Activated CD4-positive, CD25-positive, alpha-beta regulatory T cell treated with anti-CD3 and anti-CD28 coated beads, Interleukin-2, amount 50 U/mL, for 16 hours (primary cell): ENCODE measurements around the gene RNF168.
"Not testable (repeated sequence)": the region's sequence is repeated elsewhere in the genome, so short reads cannot be mapped to it uniquely, and the experiment has no call there.

Experiments
- DNase-seq: peaks from one replicate; pipeline ENCODE4 v3.0.0-alpha.2; 2020; ENCODE audit warnings: low read depth, low spot score

RNF168 gene

DNA sequence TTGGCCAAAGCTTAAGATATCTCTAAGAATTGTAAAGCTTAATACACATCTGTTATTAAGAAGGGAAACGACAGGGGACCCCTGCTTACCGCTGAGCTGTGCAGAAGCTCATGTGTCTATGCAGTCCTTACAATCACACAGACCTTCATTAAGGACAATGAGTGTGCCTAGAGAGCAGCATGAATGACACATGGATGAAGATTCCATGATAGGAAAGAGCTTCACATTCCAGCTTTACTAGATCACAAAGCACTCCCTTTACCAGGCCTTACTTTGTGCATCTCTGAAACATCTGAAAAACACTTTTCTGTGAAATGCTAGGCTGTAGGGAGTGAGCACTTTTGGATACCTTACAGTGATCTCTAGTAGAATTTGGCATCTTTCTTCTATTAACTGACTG is 32.0 kb downstream of the RNF168 start:
- DNase-seq, result no peak

DNA sequence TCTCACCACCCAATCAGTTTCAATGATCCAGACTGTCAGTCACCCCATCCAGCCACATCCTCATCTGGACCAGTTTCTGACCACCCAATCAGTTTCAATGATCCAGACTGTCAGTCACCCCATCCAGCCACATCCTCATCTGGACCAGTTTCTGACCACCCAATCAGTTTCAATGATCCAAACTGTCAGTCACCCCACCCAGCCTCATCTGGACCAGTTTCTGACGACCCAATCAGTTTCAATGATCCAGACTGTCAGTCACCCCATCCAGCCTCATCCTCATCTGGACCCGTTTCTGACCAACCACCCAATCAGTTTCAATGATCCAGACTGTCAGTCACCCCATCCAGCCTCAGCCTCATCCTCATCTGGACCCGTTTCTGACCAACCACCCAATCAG is 33.4 kb downstream of the RNF168 start:
- DNase-seq, result not testable (repeated sequence)

DNA sequence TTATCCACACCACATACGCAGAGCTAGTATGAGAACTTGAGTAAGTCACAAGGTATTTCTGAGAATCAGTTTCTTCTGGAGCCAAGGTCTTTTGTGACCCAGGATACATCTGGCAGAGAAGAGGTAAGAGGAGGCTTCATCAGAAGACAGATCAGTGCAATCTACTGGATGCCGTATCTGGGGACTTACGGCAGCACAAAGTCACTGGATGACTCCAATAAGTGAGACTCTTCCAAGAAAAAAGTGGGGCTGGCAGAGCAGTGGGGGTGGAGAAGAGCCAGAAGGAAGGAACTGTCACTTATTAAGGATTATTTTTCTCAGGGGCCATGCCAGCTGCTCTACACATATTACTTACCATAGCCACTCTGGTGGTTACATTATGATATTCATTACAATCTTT is 39.8 kb downstream of the RNF168 start:
- DNase-seq, result no peak

DNA sequence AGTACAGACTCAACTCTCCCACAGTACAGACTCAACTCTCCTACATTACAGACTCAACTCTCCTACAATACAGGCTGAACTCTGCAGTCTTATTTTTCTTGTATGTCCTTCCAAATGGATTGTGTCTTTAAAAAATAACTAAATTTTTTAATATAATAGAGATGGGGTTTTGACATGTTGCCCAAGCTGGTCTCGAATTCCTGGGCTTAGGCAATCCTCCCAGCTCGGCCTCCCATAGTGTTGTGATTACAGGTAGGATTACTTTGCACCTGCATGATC is 40.2 kb downstream of the RNF168 start:
- no peak for DNase-seq

DNA sequence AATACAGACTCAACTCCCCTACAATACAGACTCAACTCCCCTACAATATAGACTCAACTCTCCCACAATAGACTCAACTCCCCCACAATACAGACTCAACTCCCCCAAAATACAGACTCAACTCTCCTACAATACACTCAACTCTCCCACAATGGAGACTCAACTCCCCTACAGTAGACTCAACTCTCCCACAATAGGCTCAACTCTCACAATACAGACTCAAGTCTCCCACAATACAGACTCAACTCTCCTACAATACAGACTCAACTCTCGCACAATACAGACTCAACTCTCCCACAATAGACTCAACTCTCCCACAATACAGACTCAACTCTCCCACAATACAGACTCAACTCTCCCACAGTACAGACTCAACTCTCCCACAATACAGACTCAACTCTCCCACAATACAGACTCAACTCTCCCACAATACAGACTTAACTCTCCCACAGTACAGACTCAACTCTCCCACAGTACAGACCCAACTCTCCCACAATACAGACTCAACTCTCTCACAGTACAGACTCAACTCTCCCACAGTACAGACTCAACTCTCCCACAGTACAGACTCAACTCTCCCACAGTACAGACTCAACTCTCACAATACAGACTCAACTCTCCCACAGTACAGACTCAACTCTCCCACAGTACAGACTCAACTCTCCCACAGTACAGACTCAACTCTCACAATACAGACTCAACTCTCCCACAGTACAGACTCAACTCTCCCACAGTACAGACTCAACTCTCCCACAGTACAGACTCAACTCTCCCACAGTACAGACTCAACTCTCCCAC is 40.7 kb downstream of the RNF168 start:
- not testable (repeated sequence) for DNase-seq

DNA sequence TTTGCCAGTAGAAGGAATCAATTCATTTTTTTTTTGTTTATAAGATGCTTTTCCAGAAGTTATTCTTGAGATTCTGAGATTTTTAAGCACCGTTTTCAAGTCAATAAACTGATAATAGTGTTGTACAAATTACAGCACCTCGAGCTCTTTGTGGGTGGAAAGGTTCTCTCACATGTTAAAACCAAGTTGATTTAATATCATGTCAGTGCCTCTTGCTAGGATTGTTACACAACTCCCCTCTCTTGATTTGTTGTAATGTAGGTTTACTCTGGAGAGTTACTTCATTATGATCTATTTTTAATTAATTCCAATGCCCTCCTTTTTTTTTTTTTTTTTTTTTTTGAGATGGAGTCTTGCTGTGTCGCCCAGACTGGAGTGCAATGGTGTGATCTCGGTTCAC is 45.5 kb downstream of the RNF168 start:
- DNase-seq, result no peak

DNA sequence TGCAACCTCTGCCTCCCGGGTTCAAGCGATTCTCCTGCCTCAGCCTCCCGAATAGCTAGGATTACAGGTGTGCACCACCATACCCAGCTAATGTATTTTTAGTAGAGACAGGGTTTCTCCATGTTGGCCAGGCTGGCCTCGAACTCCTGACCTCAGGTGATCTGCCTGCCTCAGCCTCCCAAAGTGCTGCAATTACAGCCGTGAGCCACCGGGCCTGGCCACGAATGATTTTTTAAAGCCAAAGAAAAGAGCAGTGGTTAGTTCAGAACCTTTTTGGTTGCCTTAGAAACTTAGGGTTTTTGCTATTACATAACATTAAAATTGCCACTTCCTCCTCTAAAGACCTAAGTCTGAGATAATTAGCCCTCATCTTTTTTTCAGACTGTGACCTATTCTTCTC is 46.1 kb downstream of the RNF168 start:
- DNase-seq, result not testable (repeated sequence)

DNA sequence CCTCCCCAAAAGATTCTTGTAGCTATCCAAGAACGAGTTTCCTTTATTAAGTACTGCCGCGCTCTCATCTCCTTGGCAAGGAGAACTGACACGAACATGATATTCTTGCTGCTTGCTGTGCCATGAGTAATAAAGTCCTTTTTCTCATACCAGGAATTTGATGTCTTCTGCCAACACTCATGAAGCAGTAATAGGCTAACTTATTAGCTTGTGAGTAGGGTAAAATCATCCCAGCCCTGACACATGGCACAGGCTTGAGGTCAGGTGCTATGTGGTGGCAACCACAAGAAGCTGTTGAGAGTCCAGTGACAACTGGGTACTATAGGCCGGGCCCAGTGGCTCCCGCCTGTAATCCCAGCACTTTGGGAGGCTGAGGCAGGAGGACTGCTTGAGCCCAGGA is 48.6 kb downstream of the RNF168 start:
- DNase-seq, result no peak

DNA sequence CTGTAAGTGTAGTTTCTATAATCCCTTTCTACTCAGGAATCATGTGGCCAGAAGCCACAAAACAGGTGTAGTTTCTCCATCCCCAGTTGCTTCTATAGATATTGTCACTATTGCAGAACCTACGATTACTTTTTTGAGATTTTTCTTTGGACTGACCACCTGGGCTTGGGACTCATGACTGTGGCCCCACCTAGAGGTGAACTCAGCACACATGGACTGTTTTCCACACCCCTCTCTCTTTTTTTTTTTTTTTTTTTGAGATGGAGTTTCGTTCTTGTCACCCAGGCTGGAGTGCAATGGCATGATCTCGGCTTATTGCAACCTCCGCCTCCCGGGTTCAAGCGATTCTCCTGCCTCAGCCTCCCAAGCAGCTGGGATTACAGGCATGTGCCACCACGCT is 58.2 kb downstream of the RNF168 start:
- DNase-seq, result not testable (repeated sequence)

DNA sequence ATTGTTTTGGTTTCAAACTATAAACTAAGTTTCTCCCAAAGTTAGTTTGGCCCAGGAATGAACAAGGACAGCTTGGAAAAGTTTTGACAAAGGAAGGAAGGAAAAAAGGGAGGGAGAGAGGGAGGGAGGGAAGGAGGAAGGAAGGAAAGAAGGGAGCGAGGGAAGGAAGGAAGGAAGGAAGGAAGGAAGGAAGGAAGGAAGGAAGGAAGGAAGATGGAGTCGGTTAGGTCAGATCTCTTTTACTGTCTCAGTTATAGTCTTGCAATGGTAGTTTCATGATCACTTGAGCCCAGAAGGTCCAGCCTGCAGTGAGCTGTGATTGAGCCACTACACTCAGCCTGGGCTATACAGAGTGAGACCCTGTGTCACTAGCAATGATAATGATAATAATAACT is 59.1 kb downstream of the RNF168 start:
- no peak for DNase-seq

DNA sequence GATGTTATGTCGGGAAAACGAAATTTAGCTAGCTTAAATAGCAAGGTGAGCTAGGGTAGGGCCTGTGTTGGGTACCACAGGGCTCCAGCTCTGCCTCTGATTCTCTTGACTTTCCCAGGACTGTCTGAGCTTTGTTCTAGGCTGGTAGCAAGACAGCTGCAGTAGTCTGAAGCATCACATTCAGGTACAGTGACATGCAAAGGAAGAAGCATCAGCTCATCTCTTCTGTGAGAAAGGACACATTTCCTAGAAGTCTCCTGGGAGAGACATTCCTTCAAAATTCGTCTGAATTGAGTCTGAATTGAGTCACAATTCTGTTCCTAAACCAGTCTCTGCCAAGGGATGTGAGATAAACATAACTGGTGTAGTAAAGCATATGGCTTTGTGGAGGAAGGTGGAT is 62.9 kb downstream of the RNF168 start:
- no peak for DNase-seq

DNA sequence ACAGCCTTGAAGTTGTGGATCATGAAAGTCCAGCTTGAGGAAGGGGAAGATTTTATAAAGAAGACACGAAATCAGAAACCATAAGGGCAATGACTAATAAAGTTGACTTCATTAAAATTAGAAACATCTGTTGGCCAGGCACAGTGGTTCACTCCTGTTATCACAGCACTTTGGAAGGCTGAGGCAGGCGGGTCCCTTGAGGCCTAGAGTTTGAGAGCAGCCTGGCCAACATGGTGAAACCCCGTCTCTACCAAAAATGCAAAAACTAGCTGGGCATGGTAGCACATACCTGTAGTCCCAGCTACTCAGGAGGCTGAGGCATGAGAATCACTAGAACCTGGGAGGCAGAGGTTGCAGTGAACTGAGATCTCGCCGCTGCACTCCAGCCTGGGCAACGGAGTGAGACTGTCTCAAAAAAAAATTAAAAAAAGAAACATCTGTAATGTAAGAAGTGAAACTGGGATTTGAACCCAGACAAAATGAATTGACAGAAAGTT is 63.5 kb downstream of the RNF168 start:
- DNase-seq, result no peak

DNA sequence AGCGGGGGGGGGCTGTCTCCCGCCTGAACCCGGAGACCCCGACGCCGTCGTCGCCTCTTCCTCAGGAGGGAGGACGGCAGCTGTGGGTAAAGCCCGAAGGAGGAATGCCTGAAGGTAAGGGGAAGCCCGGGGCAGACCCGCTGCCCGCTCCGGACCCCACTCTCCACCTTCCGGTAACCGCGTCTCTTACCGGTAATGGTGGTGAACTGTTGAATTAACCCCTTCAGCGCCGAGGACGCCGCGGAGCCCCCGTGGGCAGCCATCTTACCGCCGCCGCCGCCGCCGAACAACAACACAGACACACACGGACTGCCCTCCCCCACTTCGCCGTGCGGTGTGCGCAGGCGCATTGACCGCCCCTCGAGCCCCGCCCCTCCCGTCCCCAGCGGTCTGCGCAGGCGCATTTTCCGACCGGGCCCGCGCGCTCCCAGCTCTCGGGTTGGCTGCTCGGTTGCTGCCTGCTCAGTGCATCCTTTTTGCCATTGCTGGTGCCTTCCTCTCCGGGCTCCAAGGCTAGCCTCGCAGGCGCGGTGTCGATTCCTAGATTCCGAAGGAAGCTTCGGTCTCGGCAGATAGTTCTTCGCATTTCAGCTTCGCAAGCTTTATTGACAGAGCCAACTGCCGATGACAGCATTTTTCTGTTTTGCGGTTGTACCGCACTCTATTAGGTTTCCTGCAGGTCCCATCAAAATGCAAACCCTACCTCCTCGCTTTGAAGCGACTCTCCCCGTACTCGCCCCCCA is 71.3 kb downstream of the RNF168 start, which contains the start of gene UBXN7:
Gene UBXN7 (minus strand): TSS at position 291 of the 743 bp plus-strand sequence. CDS start 28 bp downstream, at position 263.
- peak; percentile 94 for DNase-seq

DNA sequence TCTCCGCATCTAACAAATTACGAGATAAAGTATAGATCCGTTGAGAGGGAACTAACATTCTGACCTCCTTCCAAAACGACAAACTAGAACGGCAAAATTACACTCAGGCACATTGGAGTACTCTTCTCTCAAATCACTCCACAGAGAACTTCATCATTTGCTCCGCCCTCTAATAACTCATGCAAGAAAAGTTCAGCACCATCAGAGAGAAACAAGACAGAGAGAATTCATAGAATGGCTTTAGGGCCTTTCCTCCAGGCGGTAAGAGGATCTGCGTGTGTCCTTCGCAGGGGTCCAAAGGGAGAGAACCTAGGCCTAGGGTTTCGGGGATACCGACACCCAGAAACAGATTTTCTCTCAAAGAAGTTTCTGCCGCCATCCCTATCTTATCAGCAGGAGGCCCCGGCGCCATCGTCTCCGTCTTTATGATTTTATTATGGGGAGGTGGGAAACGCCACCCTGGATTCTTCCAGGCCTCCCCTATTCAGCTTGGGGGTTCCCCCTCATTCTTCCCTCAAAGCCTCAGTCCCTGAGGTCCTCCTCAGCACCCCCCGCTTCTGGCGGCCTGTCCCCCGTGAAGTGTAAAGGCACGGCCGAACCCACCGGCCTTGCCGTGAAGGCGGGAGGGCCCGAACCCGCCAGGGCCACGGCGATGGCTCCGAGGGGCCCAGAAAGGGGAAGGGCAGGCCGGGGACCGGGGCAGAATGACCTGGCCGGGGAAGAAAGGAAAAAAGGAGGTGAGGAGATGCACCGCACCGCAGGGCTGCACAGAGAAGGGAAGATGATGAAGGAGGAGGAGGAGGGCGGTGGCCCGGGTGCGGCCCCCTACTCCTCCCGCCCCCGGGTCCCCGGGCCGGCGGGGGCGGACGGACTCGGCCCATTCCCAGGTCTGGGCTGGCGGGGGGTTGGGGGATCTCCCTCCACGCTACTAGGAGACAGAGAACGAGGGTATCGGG is 72.1 kb downstream of the RNF168 start:
- no peak for DNase-seq

DNA sequence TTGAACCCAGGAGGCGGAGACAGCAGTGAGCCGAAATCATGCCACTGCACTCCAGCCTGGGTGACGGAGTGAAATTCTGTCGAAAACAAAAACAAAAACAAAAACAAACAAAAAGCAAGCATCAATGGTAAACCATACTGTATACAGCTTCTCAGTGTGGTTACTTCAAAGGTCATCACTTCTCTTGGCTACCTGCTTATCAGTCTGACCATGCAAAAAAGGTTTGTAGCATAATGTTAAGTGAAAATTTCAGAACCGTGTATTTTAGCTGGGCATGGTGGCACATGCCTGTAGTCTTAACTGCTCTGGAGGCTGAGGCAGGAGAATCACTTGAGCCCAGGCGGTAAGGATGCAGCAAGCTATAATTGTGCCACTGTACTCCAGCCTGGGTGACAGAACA is 75.5 kb downstream of the RNF168 start:
- DNase-seq, result no peak

DNA sequence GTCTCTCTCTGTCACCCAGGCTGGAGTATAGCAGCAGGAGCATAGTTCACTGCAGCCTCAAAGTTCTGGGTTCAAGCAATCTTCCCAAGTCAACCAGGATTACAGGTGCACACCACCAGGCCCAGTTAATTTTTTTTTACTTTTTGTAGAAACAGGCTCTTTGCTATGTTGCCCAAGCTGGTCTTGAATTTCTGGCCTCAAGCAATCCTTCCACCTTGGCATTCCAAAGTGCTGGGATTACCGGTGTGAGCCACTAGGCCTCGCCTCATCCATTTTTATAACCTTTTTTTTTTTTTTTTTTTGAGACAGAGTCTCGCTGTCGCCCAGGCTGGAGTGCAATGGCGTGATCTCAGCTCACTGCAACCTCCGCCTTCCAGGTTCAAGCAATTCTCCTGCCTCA is 79.1 kb downstream of the RNF168 start:
- not testable (repeated sequence) for DNase-seq

DNA sequence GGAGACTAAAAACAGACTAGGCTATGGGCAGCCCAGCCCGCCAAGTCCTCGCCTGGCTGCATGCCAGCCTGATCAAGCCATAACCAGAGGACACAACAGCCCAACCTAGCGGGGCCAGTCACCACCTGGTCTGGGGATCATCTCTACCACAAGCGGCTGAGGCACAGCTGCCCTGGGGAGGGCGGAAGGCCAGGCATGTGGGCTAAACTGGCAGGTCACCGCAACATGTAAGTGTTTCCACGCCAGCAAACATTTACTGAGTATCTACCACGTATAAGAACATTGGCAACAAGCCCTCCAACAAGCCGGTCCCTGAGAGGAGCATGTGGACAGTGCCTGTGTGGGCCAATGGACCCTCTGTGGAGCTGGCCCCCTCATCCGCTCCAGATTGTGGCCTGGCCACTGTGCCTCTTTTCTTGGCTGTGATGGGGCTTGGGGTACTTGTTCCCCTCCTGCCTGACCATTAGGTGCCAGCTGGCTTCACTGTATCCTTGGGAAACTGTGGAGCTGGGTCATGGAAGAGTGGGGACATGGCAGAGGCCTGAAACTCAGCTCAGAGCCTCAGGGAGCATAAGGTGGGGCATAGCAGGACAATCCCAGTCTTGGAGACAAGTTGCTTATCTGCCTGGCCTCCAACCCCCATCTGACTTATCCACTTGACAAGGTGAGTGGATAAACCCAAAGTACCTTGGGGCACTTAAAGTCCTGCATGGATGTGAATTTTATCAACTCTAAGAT is 80.4 kb downstream of the RNF168 start:
- DNase-seq, result no peak

DNA sequence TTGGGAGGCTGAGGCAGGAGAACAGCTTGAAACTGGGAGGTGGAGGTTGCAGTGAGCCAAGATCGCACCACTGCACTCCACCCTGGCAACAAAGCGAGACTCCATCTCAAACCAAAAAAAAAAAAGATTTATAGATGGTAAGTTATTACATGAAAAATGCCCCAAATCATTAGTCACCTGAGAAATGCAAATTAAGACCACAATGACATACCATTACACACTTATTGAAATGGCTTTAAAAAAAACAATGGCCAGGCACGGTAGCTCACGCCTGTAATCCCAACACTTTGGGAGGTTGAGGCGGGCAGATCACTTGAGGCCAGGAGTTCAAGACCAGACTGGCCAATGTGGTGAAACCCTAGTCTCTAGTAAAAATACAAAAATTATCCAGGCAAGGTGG is 81.9 kb downstream of the RNF168 start:
- not testable (repeated sequence) for DNase-seq

DNA sequence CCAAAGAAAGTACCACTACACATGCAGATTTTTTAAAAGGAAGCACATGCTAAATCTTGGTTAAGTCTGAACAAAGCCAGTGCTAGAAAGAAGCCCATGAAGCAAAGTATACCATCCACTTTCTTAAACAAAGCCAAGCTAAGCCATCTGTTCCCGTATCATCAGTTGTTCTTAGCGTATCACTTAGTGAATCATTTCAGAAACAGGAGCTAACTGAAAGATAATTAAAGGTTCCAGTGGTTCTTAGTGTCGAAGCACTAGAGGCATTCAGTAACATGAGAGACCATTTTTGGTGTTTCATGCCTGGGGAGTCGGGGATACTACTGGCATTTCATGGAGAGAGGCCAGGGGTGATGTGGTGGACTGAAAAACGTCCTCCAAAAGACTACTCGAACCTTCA is 84.2 kb downstream of the RNF168 start:
- DNase-seq, result no peak
